Smooth muscle cell of the umbilical artery (primary cell): ENCODE measurements around the gene UBALD2. TPM values are rescaled to one million over a fixed set of nuclear protein-coding genes. Genes with fewer than 3 reads are reported as not detected.

Experiments used
- total RNA-seq: library from RNA; depleted of rRNA; stranded (reverse); fragments of >200 nt; gene quantifications from 2 replicates; pipeline ENCODE4 v1.2.3, GENCODE V29; 2014

The UBALD2 gene
- 1.2 and 2.1 TPM in 2 replicates for total RNA-seq

DNA sequence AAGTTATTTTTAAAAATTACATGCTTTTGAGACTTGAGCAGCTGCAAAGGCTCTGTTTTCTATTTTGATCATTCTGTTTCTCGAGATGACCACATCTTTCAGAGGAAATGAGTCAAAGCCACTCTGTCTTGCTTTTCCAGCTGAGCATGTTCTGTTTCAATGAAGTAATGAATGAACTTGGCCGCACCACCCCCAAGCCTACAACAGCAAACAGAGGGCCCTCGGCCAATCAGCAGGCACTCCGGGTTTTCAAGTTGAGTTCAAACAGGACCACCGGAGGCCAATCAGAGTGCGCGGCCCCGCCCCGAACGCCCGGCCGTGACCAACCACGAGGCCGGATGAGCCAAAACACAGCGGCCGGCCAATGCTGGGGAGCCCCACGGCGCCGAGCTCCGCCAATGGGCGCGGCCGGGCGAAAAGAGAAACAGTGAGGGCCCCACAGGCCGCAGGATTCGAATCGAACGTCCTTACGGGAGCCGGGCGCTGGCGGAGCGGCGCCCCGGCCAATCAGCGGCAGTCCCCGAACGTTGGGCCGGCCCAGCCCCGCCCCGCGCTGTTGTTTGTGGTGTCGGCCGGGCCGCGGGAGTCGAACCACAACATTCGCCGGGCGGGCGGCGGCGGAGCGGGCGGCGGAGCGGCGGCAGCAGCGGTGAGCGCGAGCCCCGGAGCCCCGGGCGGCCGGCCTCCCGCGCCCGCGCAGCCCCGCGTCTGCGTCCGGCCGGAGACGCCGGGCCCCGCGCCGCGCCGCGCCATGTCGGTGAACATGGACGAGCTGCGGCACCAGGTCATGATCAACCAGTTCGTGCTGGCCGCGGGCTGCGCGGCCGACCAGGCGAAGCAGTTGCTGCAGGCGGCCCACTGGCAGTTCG lies at the start of gene UBALD2:
TSS of gene UBALD2 (plus strand) at position 594 of the 869 bp plus-strand sequence. CDS start at position 752, 158 bp downstream.

GRCh38 chr17:76240461-76241203 lies 24.5 kb upstream of the UBALD2 start, which contains the start of gene RNF157:
Gene RNF157 (minus strand): TSS chr17:76240493. CDS start chr17:76240240, 253 bp downstream.

DNA sequence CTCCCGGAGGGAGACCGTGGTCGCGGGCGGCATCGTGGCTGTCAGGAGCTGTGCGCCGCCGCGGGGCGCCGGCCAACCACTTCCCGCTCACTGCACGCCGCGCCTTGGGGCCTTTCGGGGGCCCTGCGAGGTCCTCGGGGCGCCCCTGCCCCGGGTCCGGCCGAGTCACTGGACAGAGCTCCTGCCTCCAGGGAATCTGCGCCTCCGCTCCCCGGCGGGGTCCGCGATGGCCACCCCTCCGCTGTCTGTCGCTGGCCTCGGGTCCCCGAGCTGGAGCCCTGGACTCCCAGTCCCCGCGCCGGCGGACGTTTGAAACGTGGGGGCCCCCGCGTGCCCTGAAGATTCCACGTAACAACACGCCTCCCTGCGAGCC lies 42.8 kb downstream of the UBALD2 start, which contains the start of gene QRICH2:
TSS of gene QRICH2 (minus strand) at position 311 of the 373 bp plus-strand sequence. CDS start at position 33, 278 bp downstream.

Other genes starting within 250 kb of the UBALD2 start
- gene EVPL, start 238.0 kb upstream of the UBALD2 start, total RNA-seq = not detected in 2 replicates
- 41.3 and 66.1 TPM in 2 replicates for gene SRP68, start 192.8 kb upstream of the UBALD2 start, total RNA-seq
- not detected in 2 replicates for gene GALR2, start 190.6 kb upstream of the UBALD2 start, total RNA-seq
- gene ZACN, start 186.2 kb upstream of the UBALD2 start, total RNA-seq = under 0.01 TPM in 1 of 2 replicates, not detected in the other
- 89.7 and 107 TPM in 2 replicates for gene EXOC7, start 161.6 kb upstream of the UBALD2 start, total RNA-seq
- gene FOXJ1, start 124.1 kb upstream of the UBALD2 start, total RNA-seq = not detected in 2 replicates
- gene RNF157, start 24.9 kb upstream of the UBALD2 start, total RNA-seq = 0.05 and 1.8 TPM in 2 replicates
- 4.8 and 5.1 TPM in 2 replicates for gene QRICH2, start 42.9 kb downstream of the UBALD2 start, total RNA-seq
- gene PRPSAP1, start 88.6 kb downstream of the UBALD2 start, total RNA-seq = 42.5 and 46.5 TPM in 2 replicates
- 42.5 and 101 TPM in 2 replicates for gene SPHK1, start 119.3 kb downstream of the UBALD2 start, total RNA-seq
- gene UBE2O, start 187.8 kb downstream of the UBALD2 start, total RNA-seq = 22.6 and 46.2 TPM in 2 replicates
- 0.37 TPM in 1 of 2 replicates, not detected in the other for gene AANAT, start 202.3 kb downstream of the UBALD2 start, total RNA-seq
- 9.5 and 33.7 TPM in 2 replicates for gene RHBDF2, start 236.1 kb downstream of the UBALD2 start, total RNA-seq